Ectodermal cell (in vitro differentiated cells): ENCODE results near the gene MAML3.

ENCODE experiments used
- H3K27ac ChIP-seq: 2 replicates; pipeline ENCODE4 v1.7.0; 2013; ENCODE audit warnings: mild to moderate bottlenecking, low read depth, low read length; ENCODE audit not compliant: insufficient read depth, poor library complexity, severe bottlenecking
- H3K27me3 ChIP-seq: 2 replicates; pipeline ENCODE4 v1.7.0; 2013; ENCODE audit warnings: mild to moderate bottlenecking, low read length; ENCODE audit not compliant: insufficient read depth, control insufficient read depth, poor library complexity, severe bottlenecking
- H3K36me3 ChIP-seq: one replicate; pipeline ENCODE4 v1.7.0; 2013; ENCODE audit warnings: low read length; ENCODE audit not compliant: control insufficient read depth, insufficient read depth
- H3K4me1 ChIP-seq: one replicate; pipeline ENCODE4 v1.7.0; 2013; ENCODE audit warnings: low read length; ENCODE audit not compliant: control insufficient read depth, insufficient read depth
- H3K4me3 ChIP-seq: 2 replicates; pipeline ENCODE4 v1.7.0; 2013; ENCODE audit warnings: low read depth, low read length, control low read depth; ENCODE audit not compliant: insufficient read depth
- H3K9me3 ChIP-seq: 2 replicates; pipeline ENCODE4 v1.7.0; 2013; ENCODE audit warnings: mild to moderate bottlenecking, low read length, moderate library complexity; ENCODE audit not compliant: control insufficient read depth
- WGBS, 2 experiments: methylation state at CpG; one replicate each; pipeline ENCODE4 v1.1.7; 2013; ENCODE audit warnings: missing lambda C conversion rate in 2 of 2; 5-methylcytosine and 5-hydroxymethylcytosine counted together

The MAML3 gene

DNA sequence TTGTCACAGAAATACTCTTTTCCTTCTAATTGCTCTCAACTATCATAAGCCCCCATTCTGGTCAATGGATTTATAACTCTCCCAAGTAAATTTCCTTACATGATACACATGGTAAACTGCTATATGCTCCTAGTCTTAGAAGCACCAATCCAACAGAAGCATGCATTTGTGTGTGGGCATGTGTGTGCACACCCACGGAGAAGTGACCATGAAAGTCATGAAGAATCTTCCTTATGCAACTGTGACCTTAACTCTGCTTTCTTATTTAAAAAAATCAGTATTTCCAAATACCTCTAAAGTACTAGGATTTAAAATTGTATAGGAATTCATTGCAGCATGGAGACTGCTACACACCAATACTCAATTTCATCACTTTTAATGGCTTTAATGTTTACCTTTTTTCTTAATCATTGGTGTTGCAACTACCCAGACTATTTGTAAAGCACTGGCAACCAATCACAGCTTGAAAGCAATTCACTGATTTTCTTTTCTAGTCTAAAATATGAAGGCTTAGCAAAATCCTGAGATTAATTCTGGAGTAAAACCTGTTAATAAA lies 47.6 kb downstream of the MAML3 start:
- Histone ChIP-seq H3K4me3 (no peak overlapping the region), H3K9me3 (no peaks in the 10 kb centered on the region), H3K27me3 (no peaks in the 10 kb centered on the region), H3K36me3 (no peaks in the 10 kb centered on the region), H3K4me1 (no peaks in the 10 kb centered on the region), H3K27ac (no peak overlapping the region)
- WGBS, 2 experiments, result 86 to 100% methylated on average over 1 of the region's 1 CpG

DNA sequence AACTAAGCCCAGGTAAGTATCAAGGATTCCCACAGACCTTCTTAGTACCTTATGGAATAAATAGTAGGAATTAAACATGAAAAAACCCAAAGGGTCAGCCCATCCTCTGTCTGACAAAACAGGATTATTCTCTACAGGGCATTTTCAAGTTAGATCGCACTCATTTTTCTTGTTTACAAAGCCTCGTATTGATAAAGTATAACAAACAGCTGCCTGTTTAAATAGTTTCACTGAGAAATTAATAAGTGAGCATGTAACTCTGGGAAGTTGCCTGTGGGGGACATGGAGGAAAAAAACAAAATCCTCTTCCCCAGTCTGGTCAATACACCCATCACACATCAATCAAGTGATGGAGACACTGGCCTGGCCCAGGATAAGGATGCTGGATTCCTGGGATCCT lies 48.5 kb downstream of the MAML3 start:
- Histone ChIP-seq H3K9me3 (no peaks in the 10 kb centered on the region), H3K4me1 (no peaks in the 10 kb centered on the region), H3K4me3 (no peak overlapping the region), H3K27ac (no peak overlapping the region), H3K36me3 (no peaks in the 10 kb centered on the region), H3K27me3 (no peaks in the 10 kb centered on the region)
- 94 to 100% methylated on average over 1 to 2 of the region's 2 CpGs for WGBS, 2 experiments

DNA sequence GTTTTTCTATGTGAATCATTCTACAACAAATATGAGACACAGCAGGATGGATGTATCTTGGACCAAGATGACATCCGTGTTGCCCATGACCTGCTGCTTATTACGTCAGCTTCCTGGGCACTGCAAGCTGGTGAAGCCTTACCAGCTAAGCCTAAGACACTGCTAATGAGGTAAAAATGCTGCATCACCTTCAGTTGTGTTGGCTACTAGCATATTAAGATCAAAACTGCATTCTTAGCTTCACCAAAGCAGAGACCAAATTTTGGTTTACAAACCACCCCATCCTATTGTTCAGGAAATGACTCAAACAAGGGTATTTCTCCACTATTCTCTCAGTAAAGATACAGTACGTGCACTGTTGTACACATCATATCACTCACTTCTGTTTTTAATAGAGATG lies 50.3 kb downstream of the MAML3 start:
- no peak overlapping the region for H3K4me3 ChIP-seq
- no peaks in the 10 kb centered on the region for H3K4me1 ChIP-seq
- no peaks in the 10 kb centered on the region for H3K36me3 ChIP-seq
- no peaks in the 10 kb centered on the region for H3K27me3 ChIP-seq
- no peaks in the 10 kb centered on the region for H3K9me3 ChIP-seq
- 95 to 99% methylated on average over 2 to 3 of the region's 3 CpGs for WGBS, 2 experiments
- H3K27ac ChIP-seq, result no peak overlapping the region

DNA sequence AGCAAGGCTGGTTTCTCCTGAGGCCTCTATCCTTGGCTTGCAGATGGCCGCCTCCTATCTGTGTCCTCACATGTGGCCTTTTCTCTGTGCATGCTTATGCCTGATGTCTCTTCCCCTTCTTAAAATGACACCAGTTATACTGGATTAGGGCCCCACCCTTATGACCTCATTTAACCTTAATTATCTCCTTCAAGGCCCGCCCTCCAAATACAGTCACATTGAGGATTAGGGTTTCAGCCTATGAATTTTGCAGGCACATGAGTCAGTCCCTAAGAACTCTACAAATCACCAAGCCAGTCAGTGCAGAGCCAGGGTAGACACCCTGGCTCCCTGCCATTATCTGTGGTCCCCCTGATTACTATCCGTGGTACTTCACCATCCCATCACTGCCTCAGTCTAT lies 51.6 kb downstream of the MAML3 start:
- no peak overlapping the region for H3K4me3 ChIP-seq
- H3K4me1 ChIP-seq, result no peaks in the 10 kb centered on the region
- no peaks in the 10 kb centered on the region for H3K9me3 ChIP-seq
- 94 to 97% methylated on average over 3 of the region's 3 CpGs for WGBS, 2 experiments
- no peaks in the 10 kb centered on the region for H3K27me3 ChIP-seq
- H3K27ac ChIP-seq, result no peak overlapping the region
- H3K36me3 ChIP-seq, result no peaks in the 10 kb centered on the region

DNA sequence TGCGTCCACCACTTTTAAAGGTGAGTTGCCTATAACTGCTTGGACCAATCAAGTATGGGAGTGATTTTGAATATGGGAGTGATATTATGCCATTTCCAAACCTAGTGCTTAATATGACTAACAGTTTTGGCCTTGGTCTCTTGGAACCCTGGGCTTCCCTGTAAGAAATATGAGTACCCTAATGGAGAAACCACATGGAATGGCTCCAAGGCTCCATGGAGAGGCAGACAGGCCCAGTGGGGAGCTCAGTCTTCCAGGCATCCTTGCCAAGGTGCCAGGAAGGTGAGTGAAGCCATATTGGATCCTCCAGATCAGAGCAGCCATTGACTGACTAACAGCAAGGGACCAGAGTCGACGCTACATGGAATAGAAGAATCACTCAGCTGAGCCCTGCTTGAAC lies 53.2 kb downstream of the MAML3 start:
- no peaks in the 10 kb centered on the region for H3K27me3 ChIP-seq
- no peak overlapping the region for H3K4me3 ChIP-seq
- H3K9me3 ChIP-seq, result no peaks in the 10 kb centered on the region
- H3K4me1 ChIP-seq, result no peaks in the 10 kb centered on the region
- no peak overlapping the region for H3K27ac ChIP-seq
- no peaks in the 10 kb centered on the region for H3K36me3 ChIP-seq
- WGBS, 2 experiments, result 92 to 100% methylated on average over 3 of the region's 3 CpGs

DNA sequence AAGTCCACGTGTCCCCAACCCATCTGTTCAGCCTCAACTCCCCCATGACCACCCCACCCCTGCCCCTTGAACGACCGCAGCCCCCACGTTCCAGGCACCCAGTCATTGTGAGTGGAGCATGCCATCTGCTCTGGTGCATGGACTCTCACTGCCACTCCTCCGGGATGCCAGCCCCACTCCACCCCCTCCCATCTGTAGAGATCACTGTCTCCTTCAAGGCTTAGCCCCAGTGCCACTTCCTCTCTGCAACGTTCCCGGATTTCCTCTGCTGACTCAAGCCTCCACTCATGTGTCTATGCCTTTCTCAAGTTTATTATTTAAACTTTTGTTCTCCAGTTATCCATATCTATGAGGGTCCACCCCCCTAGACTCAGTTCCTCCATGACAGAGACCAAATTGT lies 54.0 kb downstream of the MAML3 start:
- no peak overlapping the region for H3K4me3 ChIP-seq
- peaks cover 5% of the 10 kb centered on the region for H3K4me1 ChIP-seq
- 79% methylated on average over 7 of the region's 7 CpGs for WGBS, 2 experiments
- no peaks in the 10 kb centered on the region for H3K27me3 ChIP-seq
- no peak overlapping the region for H3K27ac ChIP-seq
- no peaks in the 10 kb centered on the region for H3K36me3 ChIP-seq
- H3K9me3 ChIP-seq, result no peaks in the 10 kb centered on the region

DNA sequence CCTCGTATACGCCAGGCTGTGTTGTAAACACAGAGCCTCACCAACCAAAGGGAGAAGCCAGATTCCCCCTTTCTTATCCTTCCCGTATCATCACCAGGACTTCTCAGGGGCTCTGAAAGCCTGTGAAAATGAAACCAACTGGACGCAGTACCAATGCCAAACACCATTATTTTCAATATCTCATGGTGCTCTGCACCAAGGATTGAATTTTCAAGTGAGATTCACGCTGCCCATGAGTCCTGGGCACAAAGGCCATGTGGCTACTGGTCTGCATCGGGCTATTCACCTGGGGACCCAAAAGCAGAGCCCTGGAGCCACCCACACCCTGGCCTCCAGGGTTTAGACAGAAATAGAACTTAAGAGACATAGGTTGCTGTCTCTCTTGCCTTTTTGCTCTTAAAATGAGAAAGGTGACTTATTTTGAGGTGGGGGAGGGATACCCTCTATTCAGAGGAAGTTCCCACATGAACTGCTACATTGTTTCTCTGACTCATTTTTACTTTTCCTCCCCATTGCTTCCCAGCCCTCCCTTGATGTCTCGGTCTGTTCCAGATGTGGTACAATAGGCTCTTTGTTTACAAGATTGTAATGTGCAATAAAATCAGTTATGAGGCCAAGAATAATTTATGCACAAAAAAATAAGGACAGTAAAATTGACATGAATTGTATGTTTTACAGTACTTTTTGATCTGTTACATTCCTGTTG lies 55.4 kb downstream of the MAML3 start:
- peaks cover 19% of the 10 kb centered on the region for H3K4me1 ChIP-seq
- no peaks in the 10 kb centered on the region for H3K27me3 ChIP-seq

DNA sequence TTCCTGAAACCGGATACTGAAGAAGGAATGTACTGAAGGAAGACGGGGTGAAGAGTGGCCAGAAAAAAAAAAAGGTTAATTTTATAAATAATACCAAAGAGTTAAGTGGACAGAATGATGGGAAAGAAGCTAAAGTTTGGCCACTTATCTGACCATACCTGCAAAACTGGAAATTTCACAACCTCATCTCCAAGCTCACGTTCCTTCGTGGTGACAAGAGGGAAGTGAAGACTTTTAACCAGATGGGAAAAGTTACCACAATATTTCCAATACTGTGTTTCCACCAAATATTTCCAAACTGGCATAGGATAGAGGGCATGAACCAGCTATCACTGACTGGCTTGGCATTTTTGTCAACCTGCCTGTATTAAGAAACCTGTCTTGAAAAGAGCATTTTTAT lies 56.4 kb downstream of the MAML3 start:
- peaks cover 28% of the 10 kb centered on the region for H3K4me1 ChIP-seq

More for the DNA sequence above, 55.4 kb downstream of the MAML3 start:
- Histone ChIP-seq H3K9me3 (no peaks in the 10 kb centered on the region), H3K27ac (no peak overlapping the region), H3K36me3 (no peaks in the 10 kb centered on the region), H3K4me3 (no peak overlapping the region)
- 85 to 86% methylated on average over 6 to 7 of the region's 7 CpGs for WGBS, 2 experiments

DNA sequence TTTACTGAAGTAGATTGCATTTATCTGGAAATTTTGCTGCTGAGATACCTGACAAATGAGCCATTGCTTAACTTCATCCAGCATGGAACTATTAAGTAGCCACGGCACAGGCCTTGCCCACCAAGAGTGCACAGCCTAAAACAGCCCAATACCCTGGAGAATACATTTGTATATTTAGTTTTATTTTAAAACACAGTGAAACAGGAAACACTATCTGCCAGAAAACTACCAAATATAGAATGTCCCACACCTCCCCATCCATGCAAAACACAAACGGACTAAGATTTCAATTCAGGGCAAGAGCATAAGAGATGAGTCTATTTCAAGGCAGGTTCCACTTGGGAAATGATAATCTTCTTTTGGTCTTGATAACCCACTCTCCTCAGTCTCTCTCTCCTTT lies 57.1 kb downstream of the MAML3 start:
- Histone ChIP-seq H3K27ac (no peak overlapping the region), H3K4me3 (no peak overlapping the region), H3K27me3 (no peaks in the 10 kb centered on the region), H3K9me3 (no peaks in the 10 kb centered on the region), H3K36me3 (no peaks in the 10 kb centered on the region), H3K4me1 (peaks cover 29% of the 10 kb centered on the region)
- whole genome bisulfite sequencing, 2 experiments, result 91 to 98% methylated on average over 1 to 2 of the region's 2 CpGs

More for the DNA sequence above, 56.4 kb downstream of the MAML3 start:
- Histone ChIP-seq H3K9me3 (no peaks in the 10 kb centered on the region), H3K36me3 (no peaks in the 10 kb centered on the region), H3K27ac (no peak overlapping the region), H3K4me3 (no peak overlapping the region), H3K27me3 (no peaks in the 10 kb centered on the region)
- WGBS, 2 experiments, result 89% methylated on average over 4 of the region's 4 CpGs

DNA sequence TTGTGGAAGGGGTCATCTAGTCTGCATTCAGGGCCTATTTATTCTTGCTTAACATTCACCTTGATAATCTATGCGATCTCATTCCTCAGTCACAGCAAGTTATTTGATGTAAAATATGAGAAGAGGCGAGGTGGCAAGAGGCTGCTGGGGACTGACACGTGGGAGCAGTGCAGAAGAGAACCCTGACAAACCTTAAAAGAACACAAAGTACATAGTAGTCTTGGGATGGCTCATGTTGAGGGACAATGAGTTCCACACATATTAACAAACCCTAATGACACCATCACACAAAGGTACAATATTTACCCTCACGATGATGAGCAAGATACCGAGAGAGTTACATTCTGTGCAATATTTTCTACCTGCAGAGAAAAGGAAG lies 57.5 kb downstream of the MAML3 start:
- Histone ChIP-seq H3K27me3 (no peaks in the 10 kb centered on the region), H3K36me3 (no peaks in the 10 kb centered on the region), H3K4me1 (peaks cover 33% of the 10 kb centered on the region), H3K27ac (no peak overlapping the region), H3K4me3 (no peak overlapping the region), H3K9me3 (no peaks in the 10 kb centered on the region)
- 92 to 97% methylated on average over 4 to 5 of the region's 5 CpGs for WGBS, 2 experiments
